Measurements from ENCODE around the gene FZD10.
A peak's percentile ranks its signal among the peaks of the same experiment; 100 is the strongest.

Gene FZD10

DNA sequence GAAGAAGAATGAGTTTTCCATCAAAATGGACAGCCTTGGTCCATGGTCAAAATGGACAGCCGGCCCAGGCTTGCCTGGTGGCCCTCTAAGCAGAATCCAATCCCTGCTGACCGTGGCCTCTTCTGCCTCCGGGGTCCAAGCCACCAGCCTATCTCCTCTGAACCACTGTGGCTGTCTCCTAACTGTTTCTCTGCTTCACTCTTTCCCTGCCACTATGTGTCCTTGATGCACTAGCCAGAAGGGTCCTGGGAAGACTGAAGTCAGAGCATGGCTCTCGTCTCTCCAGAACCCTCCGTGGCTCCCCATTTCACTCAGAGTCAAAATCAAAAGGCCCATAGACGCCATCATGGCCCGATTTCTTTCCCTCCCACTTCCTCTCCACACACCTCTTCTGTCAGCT lies 8.5 kb upstream of the FZD10 start:
- Histone ChIP-seq H3K4me1 (ENCODE audit: control insufficient read depth in 2 of 2, insufficient read depth in 2 of 2, low read length in 2 of 2) (no peaks in the 10 kb centered on the region), H3K27me3 (ENCODE audit: control insufficient read depth in 2 of 2, insufficient read depth in 2 of 2, low read length in 2 of 2) (peaks cover 0 to 6% of the 10 kb centered on the region in 2 donors), H3K9ac (ENCODE audit: low read depth in 1 of 2, low read length in 2 of 2) (no peak overlapping the region), H3K9me3 (ENCODE audit: control insufficient read depth in 2 of 2, low read length in 2 of 2) (no peaks in the 10 kb centered on the region), H3K27ac (ENCODE audit: low read depth in 2 of 2, low read length in 2 of 2) (no peak overlapping the region), H3K4me3 (ENCODE audit: low read length in 2 of 2) (no peak overlapping the region), H3K36me3 (ENCODE audit: control insufficient read depth in 2 of 2, insufficient read depth in 2 of 2, low read length in 2 of 2) (no peaks in the 10 kb centered on the region)

DNA sequence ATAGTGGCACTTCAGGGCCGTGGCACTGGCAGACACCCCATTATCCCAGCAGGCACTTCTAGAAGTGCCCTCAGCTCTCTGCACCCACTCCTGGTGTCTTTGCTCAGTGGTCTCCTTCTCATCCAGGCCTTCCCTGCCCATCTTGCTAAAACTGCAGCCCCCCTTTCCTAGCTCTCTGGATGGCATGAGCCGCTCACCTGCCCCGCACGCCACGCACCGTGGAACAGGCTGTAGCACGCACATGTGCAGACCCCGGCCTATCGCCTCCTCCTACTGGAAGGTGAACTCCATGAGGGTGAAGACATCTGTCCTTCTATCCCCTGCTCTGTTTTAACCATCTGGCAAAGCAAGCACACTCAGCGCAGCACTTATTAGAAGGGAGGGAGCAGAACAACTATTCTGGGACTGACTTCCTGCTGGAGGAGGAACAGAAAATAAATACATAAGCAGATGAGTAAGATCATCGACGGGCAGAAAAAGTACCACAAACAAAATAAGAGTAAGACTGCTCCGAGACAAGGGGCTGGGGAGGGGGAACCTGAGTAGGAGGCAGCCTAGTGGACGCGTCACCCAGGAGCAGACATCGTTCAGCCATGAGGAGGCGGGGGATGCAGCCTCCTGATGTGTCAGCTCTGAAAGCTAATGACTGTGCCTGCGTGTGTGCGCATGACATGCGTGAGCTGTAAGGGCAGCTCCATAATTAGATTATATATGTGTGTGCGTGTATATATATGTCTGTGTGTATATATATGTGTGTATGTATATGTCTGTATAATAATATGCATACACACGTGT lies 7.8 kb upstream of the FZD10 start:
- Histone ChIP-seq H3K27ac (ENCODE audit: low read depth in 2 of 2, low read length in 2 of 2) (no peak overlapping the region), H3K9me3 (ENCODE audit: control insufficient read depth in 2 of 2, low read length in 2 of 2) (no peaks in the 10 kb centered on the region), H3K9ac (ENCODE audit: low read depth in 1 of 2, low read length in 2 of 2) (no peak overlapping the region), H3K4me3 (ENCODE audit: low read length in 2 of 2) (no peak overlapping the region), H3K27me3 (ENCODE audit: control insufficient read depth in 2 of 2, insufficient read depth in 2 of 2, low read length in 2 of 2) (peaks cover 0 to 6% of the 10 kb centered on the region in 2 donors), H3K4me1 (ENCODE audit: control insufficient read depth in 2 of 2, insufficient read depth in 2 of 2, low read length in 2 of 2) (no peaks in the 10 kb centered on the region), H3K36me3 (ENCODE audit: control insufficient read depth in 2 of 2, insufficient read depth in 2 of 2, low read length in 2 of 2) (no peaks in the 10 kb centered on the region)

DNA sequence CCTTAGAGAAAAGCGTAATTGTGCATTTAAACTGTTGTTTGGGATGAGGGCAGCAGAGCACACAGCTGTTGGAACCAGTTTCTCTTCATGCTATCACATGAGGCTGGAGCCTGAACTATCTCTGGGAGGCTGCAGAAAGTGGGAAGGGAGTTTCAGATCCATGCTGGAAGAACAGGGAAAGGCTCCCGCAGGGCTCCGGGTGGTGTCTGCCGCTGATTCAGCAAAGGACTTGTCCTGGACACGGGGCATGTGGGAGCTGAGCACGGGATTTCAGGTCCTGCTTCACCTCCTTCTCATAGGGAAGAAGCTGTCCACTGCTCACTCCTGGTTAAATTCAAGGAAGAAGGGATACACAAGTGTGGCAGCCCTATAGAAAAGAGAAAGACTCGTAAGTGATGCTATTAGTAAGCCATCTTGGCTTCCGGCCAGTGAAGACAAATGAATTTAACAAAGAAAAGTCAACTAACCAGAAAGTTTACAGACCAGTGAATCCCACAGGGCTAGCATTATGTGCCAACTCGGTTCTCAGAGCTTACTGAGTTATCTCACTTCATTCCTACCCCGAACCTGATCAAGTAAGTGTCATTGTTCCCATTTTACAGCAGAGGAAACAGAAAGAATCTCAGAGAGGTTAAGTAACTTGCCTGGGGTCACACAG lies 6.7 kb upstream of the FZD10 start:
- Histone ChIP-seq H3K27me3 (ENCODE audit: control insufficient read depth in 2 of 2, insufficient read depth in 2 of 2, low read length in 2 of 2) (peaks cover 6 to 8% of the 10 kb centered on the region in 2 donors), H3K4me1 (ENCODE audit: control insufficient read depth in 2 of 2, insufficient read depth in 2 of 2, low read length in 2 of 2) (no peaks in the 10 kb centered on the region), H3K36me3 (ENCODE audit: control insufficient read depth in 2 of 2, insufficient read depth in 2 of 2, low read length in 2 of 2) (no peaks in the 10 kb centered on the region), H3K4me3 (ENCODE audit: low read length in 2 of 2) (no peak overlapping the region), H3K27ac (ENCODE audit: low read depth in 2 of 2, low read length in 2 of 2) (no peak overlapping the region), H3K9me3 (ENCODE audit: control insufficient read depth in 2 of 2, low read length in 2 of 2) (no peaks in the 10 kb centered on the region), H3K9ac (ENCODE audit: low read depth in 1 of 2, low read length in 2 of 2) (no peak overlapping the region)

- H3K27me3 ChIP-seq (ENCODE audit: control insufficient read depth in 2 of 2, insufficient read depth in 2 of 2, low read length in 2 of 2), result peaks cover 8 to 12% of the 10 kb centered on the region in 2 donors
- no peak overlapping the region for H3K4me3 ChIP-seq (ENCODE audit: low read length in 2 of 2)
- no peak overlapping the region for H3K9ac ChIP-seq (ENCODE audit: low read depth in 1 of 2, low read length in 2 of 2)
- no peaks in the 10 kb centered on the region for H3K36me3 ChIP-seq (ENCODE audit: control insufficient read depth in 2 of 2, insufficient read depth in 2 of 2, low read length in 2 of 2)
- H3K9me3 ChIP-seq (ENCODE audit: control insufficient read depth in 2 of 2, low read length in 2 of 2), result no peaks in the 10 kb centered on the region
- no peaks in the 10 kb centered on the region for H3K4me1 ChIP-seq (ENCODE audit: control insufficient read depth in 2 of 2, insufficient read depth in 2 of 2, low read length in 2 of 2)
- H3K27ac ChIP-seq (ENCODE audit: low read depth in 2 of 2, low read length in 2 of 2), result no peak overlapping the region
These were observed 5.5 kb upstream of the FZD10 start for GRCh38 chr12:130156652-130157275.

DNA sequence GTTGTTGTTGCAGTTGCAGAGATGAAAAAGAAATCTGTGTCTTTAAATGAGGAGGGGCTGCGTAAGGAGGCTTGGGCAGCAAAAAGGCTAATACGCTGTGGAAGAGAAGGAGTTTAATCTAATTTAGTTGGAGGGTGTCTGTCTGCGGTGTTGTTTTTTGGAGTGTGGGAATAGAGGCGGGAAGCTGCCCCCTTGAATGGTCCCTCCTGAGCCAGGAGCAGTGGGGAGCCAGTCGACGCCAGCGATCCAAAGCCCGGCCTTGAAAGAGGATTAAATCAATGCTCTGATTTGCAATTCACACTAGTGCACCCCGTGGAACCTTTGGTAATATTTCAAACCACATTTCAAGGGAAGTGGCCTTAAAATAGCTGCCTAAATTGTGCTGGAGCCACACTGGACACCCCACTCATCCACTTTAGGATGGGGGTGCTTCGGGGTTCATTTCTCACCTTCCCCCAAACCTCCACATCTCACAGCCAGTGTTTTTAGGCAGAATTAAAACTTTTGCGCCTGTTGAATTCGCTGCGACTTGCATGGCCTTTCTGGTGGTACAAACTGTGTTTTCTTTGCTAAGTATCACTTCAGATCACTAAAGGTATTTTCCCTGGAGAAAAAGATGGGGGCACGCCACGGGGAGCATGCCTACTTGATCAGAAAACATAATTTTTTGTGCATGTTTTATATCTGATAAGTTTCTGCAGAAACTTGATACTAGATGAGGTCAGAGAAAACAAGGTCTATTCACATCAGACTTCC lies 4.1 kb upstream of the FZD10 start:
- Histone ChIP-seq H3K4me3 (ENCODE audit: low read length in 2 of 2) (no peak overlapping the region), H3K4me1 (ENCODE audit: control insufficient read depth in 2 of 2, insufficient read depth in 2 of 2, low read length in 2 of 2) (no peaks in the 10 kb centered on the region), H3K9me3 (ENCODE audit: control insufficient read depth in 2 of 2, low read length in 2 of 2) (no peaks in the 10 kb centered on the region), H3K27ac (ENCODE audit: low read depth in 2 of 2, low read length in 2 of 2) (no peak overlapping the region), H3K36me3 (ENCODE audit: control insufficient read depth in 2 of 2, insufficient read depth in 2 of 2, low read length in 2 of 2) (no peaks in the 10 kb centered on the region), H3K9ac (ENCODE audit: low read depth in 1 of 2, low read length in 2 of 2) (no peak overlapping the region), H3K27me3 (ENCODE audit: control insufficient read depth in 2 of 2, insufficient read depth in 2 of 2, low read length in 2 of 2) (peaks cover 8 to 12% of the 10 kb centered on the region in 2 donors)

- Histone ChIP-seq H3K9me3 (ENCODE audit: control insufficient read depth in 2 of 2, low read length in 2 of 2) (no peaks in the 10 kb centered on the region), H3K36me3 (ENCODE audit: control insufficient read depth in 2 of 2, insufficient read depth in 2 of 2, low read length in 2 of 2) (no peaks in the 10 kb centered on the region), H3K27me3 (ENCODE audit: control insufficient read depth in 2 of 2, insufficient read depth in 2 of 2, low read length in 2 of 2) (peaks cover 8 to 12% of the 10 kb centered on the region in 2 donors), H3K4me3 (ENCODE audit: low read length in 2 of 2) (no peak overlapping the region), H3K4me1 (ENCODE audit: control insufficient read depth in 2 of 2, insufficient read depth in 2 of 2, low read length in 2 of 2) (no peaks in the 10 kb centered on the region), H3K27ac (ENCODE audit: low read depth in 2 of 2, low read length in 2 of 2) (no peak overlapping the region), H3K9ac (ENCODE audit: low read depth in 1 of 2, low read length in 2 of 2) (no peak overlapping the region)
These were observed 3.6 kb upstream of the FZD10 start for GRCh38 chr12:130158754-130159059.

DNA sequence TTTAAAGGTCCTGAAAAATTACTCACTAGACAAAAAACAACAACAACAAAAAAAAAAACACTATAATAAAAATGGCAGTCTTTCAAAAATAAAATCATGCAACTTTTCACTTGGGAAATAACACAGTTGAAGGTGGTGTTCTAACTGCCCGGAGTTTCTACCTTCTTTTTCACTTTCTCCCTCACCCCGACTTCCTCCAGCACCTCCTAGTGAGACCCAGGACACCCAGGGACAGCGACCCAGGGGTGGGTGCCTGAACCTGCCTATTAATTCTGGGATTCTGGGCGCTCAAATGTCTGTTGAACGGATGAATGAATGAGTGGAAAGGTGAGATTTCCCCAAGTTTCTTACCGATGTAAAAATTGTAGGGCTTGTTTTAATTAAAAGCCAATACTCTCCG lies 2.0 kb upstream of the FZD10 start:
- Histone ChIP-seq H3K36me3 (ENCODE audit: control insufficient read depth in 2 of 2, insufficient read depth in 2 of 2, low read length in 2 of 2) (no peaks in the 10 kb centered on the region), H3K9me3 (ENCODE audit: control insufficient read depth in 2 of 2, low read length in 2 of 2) (no peaks in the 10 kb centered on the region), H3K9ac (ENCODE audit: low read depth in 1 of 2, low read length in 2 of 2) (no peak overlapping the region), H3K4me3 (ENCODE audit: low read length in 2 of 2) (no peak overlapping the region), H3K27me3 (ENCODE audit: control insufficient read depth in 2 of 2, insufficient read depth in 2 of 2, low read length in 2 of 2) (peaks cover 8 to 17% of the 10 kb centered on the region in 2 donors), H3K4me1 (ENCODE audit: control insufficient read depth in 2 of 2, insufficient read depth in 2 of 2, low read length in 2 of 2) (no peaks in the 10 kb centered on the region), H3K27ac (ENCODE audit: low read depth in 2 of 2, low read length in 2 of 2) (no peak overlapping the region)

DNA sequence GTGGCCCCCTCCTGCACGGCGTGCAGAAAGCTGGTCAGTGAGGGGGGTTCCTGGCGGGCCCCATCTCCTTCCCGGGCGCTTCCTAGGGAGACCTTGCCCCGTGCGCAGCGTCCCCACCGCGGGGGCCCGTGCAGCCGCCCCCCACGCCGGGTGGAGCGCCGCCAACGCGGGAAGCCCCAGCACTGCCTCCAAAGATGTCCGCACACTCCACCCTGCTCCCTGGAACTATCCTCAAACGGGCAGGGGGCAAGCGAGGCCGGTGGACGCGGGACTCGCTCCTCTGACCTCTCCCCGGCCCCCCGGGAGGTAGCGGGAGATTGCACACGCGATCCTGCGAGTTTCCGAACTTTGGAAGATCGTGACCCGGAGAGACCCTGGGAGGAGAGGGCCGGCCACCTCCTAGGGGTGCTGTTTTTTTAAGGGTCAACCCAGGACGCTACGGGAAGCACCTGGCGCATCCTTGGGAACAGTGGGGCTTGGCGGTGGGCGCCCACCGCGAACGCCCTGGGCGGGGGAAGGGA lies 1.5 kb upstream of the FZD10 start:
- H3K4me3 ChIP-seq (ENCODE audit: low read length in 2 of 2), result no peak overlapping the region
- H3K27me3 ChIP-seq (ENCODE audit: control insufficient read depth in 2 of 2, insufficient read depth in 2 of 2, low read length in 2 of 2), result peaks cover 8 to 17% of the 10 kb centered on the region in 2 donors
- no peaks in the 10 kb centered on the region for H3K4me1 ChIP-seq (ENCODE audit: control insufficient read depth in 2 of 2, insufficient read depth in 2 of 2, low read length in 2 of 2)
- no peak overlapping the region for H3K9ac ChIP-seq (ENCODE audit: low read depth in 1 of 2, low read length in 2 of 2)
- no peak overlapping the region for H3K27ac ChIP-seq (ENCODE audit: low read depth in 2 of 2, low read length in 2 of 2)
- H3K36me3 ChIP-seq (ENCODE audit: control insufficient read depth in 2 of 2, insufficient read depth in 2 of 2, low read length in 2 of 2), result no peaks in the 10 kb centered on the region
- H3K9me3 ChIP-seq (ENCODE audit: control insufficient read depth in 2 of 2, low read length in 2 of 2), result no peaks in the 10 kb centered on the region

GRCh38 chr12:130161261-130162243 lies 712 bp upstream of the FZD10 start:
- Histone ChIP-seq H3K4me3 (ENCODE audit: low read length in 2 of 2) (peak overlapping the region in 1 of 2 donors; percentile 7), H3K4me1 (ENCODE audit: control insufficient read depth in 2 of 2, insufficient read depth in 2 of 2, low read length in 2 of 2) (no peaks in the 10 kb centered on the region), H3K27me3 (ENCODE audit: control insufficient read depth in 2 of 2, insufficient read depth in 2 of 2, low read length in 2 of 2) (peaks cover 8 to 17% of the 10 kb centered on the region in 2 donors), H3K36me3 (ENCODE audit: control insufficient read depth in 2 of 2, insufficient read depth in 2 of 2, low read length in 2 of 2) (no peaks in the 10 kb centered on the region), H3K9me3 (ENCODE audit: control insufficient read depth in 2 of 2, low read length in 2 of 2) (no peaks in the 10 kb centered on the region), H3K27ac (ENCODE audit: low read depth in 2 of 2, low read length in 2 of 2) (no peak overlapping the region), H3K9ac (ENCODE audit: low read depth in 1 of 2, low read length in 2 of 2) (no peak overlapping the region)
